ENCODE results near the gene CLINT1.

GRCh38 chr5:157836121-157836753, 22.7 kb downstream of the CLINT1 start:
- no peak for TF ChIP-seq CTCF (IDR thresholded peaks at IDR 0.05)
- no peak for TF ChIP-seq POLR2A (IDR thresholded peaks at IDR 0.05)
